Mesenteric fat pad (tissue), 1 donor: Measurements from ENCODE around the gene DAZAP1. TPM values are rescaled to one million over a fixed set of nuclear protein-coding genes. Genes with fewer than 3 reads are reported as not detected.
"Not testable (repeated sequence)": the region's sequence is repeated elsewhere in the genome, so short reads cannot be mapped to it uniquely, and the experiment has no call there.

Source experiments
- DNase-seq: peaks from one replicate; pipeline ENCODE4 v3.0.0-alpha.2; 2020; ENCODE audit warnings: low spot score
- total RNA-seq: library from RNA; stranded (reverse); fragmentation: NEBNext Ultra II Directional; extraction: Animal tissue kit (Norgen Biotek cat#: 25700); gene quantifications from one replicate; pipeline ENCODE4 v1.2.1, GENCODE V29; 2021
- donor health status: DM: yes; HTN: yes; CAD: no.

DAZAP1 gene
- total RNA-seq, 1 donor from 2014 or later: 110 TPM

DNA sequence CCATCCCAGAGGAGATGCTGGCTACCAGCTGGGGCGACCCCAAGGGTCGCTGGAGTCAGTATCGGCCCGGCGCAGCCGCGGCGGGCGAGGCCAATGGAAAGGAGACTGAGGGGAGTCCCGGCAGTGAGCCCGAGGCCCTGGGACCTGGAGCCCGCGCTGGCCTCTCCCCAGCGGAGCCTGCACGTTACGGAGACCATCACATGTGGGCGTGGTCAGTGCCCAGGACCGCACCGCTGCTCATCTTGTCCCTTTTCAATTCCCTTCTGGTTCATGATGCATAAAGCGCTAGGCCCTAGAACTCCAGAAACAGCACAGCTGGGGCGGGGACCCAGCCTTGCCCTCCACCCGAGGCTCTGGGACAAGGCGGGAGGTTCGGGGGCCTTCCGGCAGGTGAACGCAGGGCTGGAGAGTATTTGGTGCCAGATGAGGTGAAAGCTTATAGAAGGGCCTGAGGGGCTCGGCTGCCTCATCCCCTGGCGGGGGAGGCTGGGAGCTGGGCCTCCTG, 63.7 kb downstream of the DAZAP1 start:
- DNase-seq: no peak

GRCh38 chr19:1471515-1472160, 64.3 kb downstream of the DAZAP1 start:
- DNase-seq: no peak

- no peak for DNase-seq
Observed at GRCh38 chr19:1472231-1473084, 65.1 kb downstream of the DAZAP1 start.

- no peak for DNase-seq
Observed at GRCh38 chr19:1473085-1473851, 65.9 kb downstream of the DAZAP1 start.

DNA sequence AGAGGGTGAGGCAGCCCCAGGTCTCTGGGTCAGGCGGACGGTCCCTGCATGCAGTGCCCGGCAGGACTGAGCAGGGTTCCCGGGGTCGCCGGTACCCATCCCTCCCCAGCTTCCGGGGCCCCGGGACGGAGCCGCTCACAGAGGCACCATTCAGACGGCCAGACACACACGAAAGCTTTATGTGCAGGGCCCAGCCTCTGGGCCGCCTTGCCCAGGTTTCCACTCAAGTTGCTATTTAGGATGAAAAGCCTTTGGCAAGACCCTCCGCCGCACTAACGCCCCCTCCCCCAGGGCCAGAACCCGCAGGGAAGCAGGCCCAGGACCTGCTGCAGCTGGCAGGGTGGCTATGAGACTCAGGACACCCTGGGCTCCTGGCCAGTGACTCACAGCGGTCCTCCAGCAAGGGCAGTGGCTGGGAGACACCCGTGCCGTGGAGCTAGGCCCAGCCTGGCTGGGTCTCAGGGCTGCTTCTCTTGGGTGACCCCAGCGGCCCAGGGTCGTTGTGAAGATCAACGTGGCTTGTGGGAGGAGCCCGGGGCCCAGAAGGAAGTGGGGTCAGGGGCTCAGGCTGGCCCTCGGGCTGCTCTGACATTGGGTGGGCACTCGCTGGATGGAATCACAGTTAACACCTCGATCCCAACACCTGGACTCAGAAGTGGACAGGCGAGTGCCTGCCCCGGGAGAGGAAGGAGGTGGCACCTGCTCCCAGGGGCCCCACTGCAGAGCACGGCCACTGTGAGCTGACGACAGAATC, 66.8 kb downstream of the DAZAP1 start:
- no peak for DNase-seq

DNA sequence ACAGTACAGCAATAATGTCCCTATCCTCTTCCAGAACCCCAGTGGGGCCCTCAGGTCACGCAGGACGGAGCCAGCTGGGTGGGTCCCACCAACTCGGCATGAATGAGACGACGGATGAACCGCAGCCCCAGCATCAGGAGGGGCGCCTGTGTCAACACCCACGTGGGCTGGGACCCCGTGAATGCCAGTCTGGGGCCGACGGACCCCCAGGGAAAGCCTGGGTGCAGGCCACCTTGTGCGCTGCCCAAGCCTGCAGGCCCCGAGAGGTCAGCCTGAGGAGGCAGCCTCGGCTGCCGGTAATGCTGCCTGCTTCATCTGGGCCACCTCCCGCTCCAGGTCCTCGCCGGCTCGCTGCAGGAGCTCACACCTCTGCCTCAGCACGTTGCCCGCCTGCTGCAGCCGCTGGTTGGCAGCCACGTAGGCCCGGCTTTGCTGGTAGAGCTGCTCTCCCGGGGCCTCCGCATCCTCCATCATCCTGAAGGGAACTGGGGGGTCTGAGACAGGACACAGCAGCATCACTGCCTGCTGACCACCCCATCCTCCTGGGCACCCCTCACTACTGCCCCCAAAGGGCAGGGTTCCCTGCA, 67.5 kb downstream of the DAZAP1 start:
- no peak for DNase-seq

DNA sequence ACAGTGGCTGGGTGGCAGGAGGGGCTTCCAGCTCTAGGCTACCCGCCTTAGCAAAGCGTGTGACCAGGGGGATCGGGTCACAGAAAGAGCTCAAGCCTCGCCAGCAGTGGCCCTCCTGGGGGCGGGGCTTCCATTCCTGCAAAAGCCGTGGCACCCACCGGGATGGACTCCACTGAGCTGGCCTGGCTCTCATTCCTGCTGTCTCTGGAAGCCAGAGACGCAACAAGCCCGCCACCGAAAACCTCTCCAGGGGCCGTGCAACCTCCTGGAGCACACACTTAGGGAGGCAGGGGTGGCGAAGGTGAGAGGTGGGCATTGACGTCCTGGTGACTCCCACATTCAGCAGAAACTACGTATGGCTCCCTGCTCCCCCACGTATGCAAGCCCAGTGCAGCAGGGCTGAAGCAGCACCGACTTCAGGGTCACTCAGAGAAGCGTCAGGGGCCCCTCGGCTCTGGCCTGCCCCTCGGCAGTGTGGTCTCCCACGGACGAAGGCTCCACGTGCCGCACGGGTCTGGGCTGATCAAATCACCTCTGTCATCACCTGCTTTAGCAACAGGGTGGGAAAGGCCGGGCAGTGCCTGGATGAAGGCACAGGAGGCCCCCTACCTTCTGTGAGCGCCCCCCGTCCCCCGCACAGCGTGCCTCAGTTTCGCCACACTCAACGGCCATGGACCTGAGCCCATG, 68.5 kb downstream of the DAZAP1 start:
- DNase-seq: no peak

GRCh38 chr19:1477056-1477455, 69.7 kb downstream of the DAZAP1 start:
- not testable (repeated sequence) for DNase-seq

- DNase-seq: peak; percentile 98
Observed at GRCh38 chr19:1478934-1479707, 71.7 kb downstream of the DAZAP1 start, which contains the start of gene C19orf25. C19orf25 (minus strand) TSS chr19:1479215; CDS start chr19:1478903, 312 bp downstream.

GRCh38 chr19:1481224-1481892, 74.0 kb downstream of the DAZAP1 start:
- no peak for DNase-seq

- DNase-seq: no peak
Observed at GRCh38 chr19:1481893-1482360, 74.5 kb downstream of the DAZAP1 start.

DNA sequence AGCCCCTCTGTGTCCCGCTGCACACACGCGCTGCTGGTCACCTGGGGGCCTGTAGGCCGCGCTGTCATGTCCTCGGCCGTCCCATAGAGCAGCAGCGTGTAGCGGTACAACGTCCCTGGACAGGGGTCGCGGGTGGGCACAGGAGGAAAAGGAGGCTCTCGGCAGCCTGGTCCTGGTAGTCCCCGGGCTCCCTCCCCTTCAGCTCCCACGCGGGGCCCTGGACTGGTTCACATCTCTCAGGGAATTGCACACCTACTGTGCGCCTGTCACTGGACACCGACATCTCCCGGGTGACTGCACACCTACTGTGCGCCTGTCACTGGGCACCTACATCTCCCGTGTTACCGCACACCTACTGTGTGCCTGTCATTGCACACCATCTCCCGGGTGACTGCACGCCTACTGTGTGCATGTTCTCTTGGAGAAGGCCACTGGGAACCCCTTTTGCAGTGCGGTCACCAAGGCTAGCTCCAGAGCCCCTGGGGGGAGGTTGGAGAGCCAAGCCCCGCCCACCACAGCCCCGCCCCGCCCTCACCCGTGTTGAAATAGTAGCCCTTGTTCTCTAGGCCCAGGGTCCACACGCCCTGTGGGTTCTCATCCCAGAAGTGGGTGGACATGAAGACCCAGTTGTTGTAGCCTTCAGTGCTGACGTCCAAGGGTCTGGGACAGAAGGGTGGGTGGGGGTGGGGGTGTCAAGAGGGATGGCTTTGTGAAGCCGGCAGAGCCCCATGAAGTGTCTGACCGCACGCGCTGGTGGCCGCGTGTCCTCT, 75.2 kb downstream of the DAZAP1 start:
- DNase-seq: no peak

- no peak for DNase-seq
Observed at GRCh38 chr19:1483131-1483978, 76.0 kb downstream of the DAZAP1 start.

DNA sequence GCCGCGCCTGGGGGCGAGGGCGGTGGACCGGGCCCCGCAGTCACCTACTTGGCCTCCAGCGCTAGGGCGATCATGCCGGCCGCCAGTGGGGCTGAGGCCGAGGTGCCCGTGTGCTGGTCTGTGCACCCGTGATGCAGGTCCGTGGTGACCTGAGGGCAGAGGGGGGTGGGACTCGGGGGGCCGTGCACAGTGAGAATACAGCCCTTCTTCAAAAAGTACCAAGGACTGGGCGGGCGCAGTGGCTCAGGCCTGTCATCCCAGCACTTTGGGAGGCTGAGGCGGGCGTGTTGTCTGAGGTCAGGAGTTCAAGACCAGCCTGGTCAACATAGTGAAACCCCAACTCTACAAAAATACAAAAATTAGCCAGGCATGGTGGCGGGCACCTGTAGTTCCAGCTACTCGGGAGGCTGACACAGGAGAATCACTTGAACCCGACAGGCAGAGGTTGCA, 76.6 kb downstream of the DAZAP1 start:
- no peak for DNase-seq
